OCI-LY7 (cell line): ENCODE data around the gene ABCA10. TPM values are rescaled to one million over a fixed set of nuclear protein-coding genes. Genes with fewer than 3 reads are reported as not detected.
A peak's percentile ranks its signal among the peaks of the same experiment; 100 is the strongest.
"Not testable (repeated sequence)": the region's sequence is repeated elsewhere in the genome, so short reads cannot be mapped to it uniquely, and the experiment has no call there.

Source experiments
- BruUV-seq: library from RNA; stranded (reverse); fragments of 400-500 nt; replicated peaks from 2 replicates; lab custom pipeline; 2021; lab: Mats Ljungman, UMichigan
- CTCF ChIA-PET: fragments of 300-600 bp; sonication (Branson Sonifier 250); formaldehyde crosslinking; loops from one replicate; lab custom pipeline; 2022; ENCODE audit warnings: antibody characterized with exemption; ENCODE audit not compliant: unreplicated experiment; lab: Charles Lee
- POLR2A ChIA-PET: fragments of 300-600 bp; sonication (Branson Sonifier 250); formaldehyde crosslinking; loops from one replicate; lab custom pipeline; 2022; ENCODE audit warnings: antibody characterized with exemption; lab: Charles Lee
- DNase-seq: peaks from one replicate; pipeline ENCODE4 v3.0.0-alpha.2; 2015; ENCODE audit warnings: low spot score
- H2AFZ ChIP-seq: fragments of 200-600 bp; sonication (generic), shearing (Covaris generic); 2 replicates; pipeline ENCODE4 v1.6.1; 2014; ENCODE audit warnings: mild to moderate bottlenecking, antibody characterized with exemption, low read length, moderate library complexity
- H3K27ac ChIP-seq: fragments of 200-600 bp; sonication (generic); 2 replicates; pipeline ENCODE4 v1.5.1; 2014; ENCODE audit warnings: mixed run types, low read depth, mild to moderate bottlenecking, moderate library complexity, low read length, inconsistent platforms; ENCODE audit not compliant: poor library complexity, severe bottlenecking
- H3K36me3 ChIP-seq: fragments of 200-600 bp; sonication (generic); 2 replicates; pipeline ENCODE4 v1.6.1; 2014; ENCODE audit warnings: mild to moderate bottlenecking, antibody characterized with exemption, low read length, moderate library complexity, mixed read lengths; ENCODE audit not compliant: insufficient read depth
- H3K4me1 ChIP-seq: fragments of 200-600 bp; sonication (generic); 2 replicates; pipeline ENCODE4 v1.5.1; 2014; ENCODE audit warnings: mild to moderate bottlenecking, low read length; ENCODE audit not compliant: insufficient read depth, poor library complexity, severe bottlenecking
- H3K4me2 ChIP-seq: fragments of 200-600 bp; sonication (generic); 2 replicates; pipeline ENCODE4 v1.6.1; 2014; ENCODE audit warnings: mild to moderate bottlenecking, low read length
- H3K4me3 ChIP-seq: fragments of 200-600 bp; sonication (generic); 2 replicates; pipeline ENCODE4 v1.5.1; 2014; ENCODE audit warnings: mild to moderate bottlenecking, low read depth, low read length; ENCODE audit not compliant: poor library complexity, severe bottlenecking
- H3K79me2 ChIP-seq: fragments of 200-600 bp; sonication (generic); 2 replicates; pipeline ENCODE4 v1.6.1; 2016; ENCODE audit warnings: low read depth, mild to moderate bottlenecking, low read length, moderate library complexity, mixed read lengths; ENCODE audit not compliant: insufficient read depth
- H3K9me2 ChIP-seq: fragments of 200-600 bp; sonication (generic); 2 replicates; pipeline ENCODE4 v1.6.1; 2016; ENCODE audit warnings: mild to moderate bottlenecking, low read length, mixed read lengths; ENCODE audit not compliant: insufficient read depth
- H3K9me3 ChIP-seq: fragments of 200-600 bp; sonication (generic); 2 replicates; pipeline ENCODE4 v1.6.1; 2014; ENCODE audit warnings: mild to moderate bottlenecking, mixed run types, low read length, mixed read lengths
- H4K20me1 ChIP-seq: fragments of 200-600 bp; sonication (generic); 2 replicates; pipeline ENCODE4 v1.6.1; 2014; ENCODE audit warnings: mild to moderate bottlenecking, antibody characterized with exemption, low read length, moderate library complexity, mixed read lengths; ENCODE audit not compliant: insufficient read depth
- EZH2phosphoT487 ChIP-seq: fragments of 200-600 bp; sonication (generic); IDR thresholded peaks from 2 replicates; pipeline ENCODE4 v1.6.1; 2018; ENCODE audit warnings: low read depth, borderline replicate concordance, mild to moderate bottlenecking, mixed run types, antibody characterized with exemption, low read length, moderate library complexity, mixed read lengths
- intact Hi-C: fragments of 100-400 bp; cut with micrococcal nuclease; formaldehyde crosslinking; loops from one replicate; pipeline ENCODE4 v1.10.0; 2022; ENCODE audit not compliant: unreplicated experiment
- total RNA-seq, 2 experiments: library from RNA; depleted of rRNA in 1 of 2; stranded (reverse); fragments of >200 nt in 1 of 2; shearing (Covaris generic) in 1 of 2; gene quantifications; 2 replicates each; pipeline ENCODE4 v1.2.3, GENCODE V29; 2014 to 2022
- TF ChIP-seq, protein P1 (sequence below): fragments of 200-600 bp; sonication (generic); conservative IDR thresholded peaks from 2 replicates; pipeline ENCODE4 v1.5.1; 2014; ENCODE audit warnings: mild to moderate bottlenecking, antibody characterized with exemption, low read length, moderate library complexity, mixed read lengths

ABCA10 gene
- total RNA-seq, 2 experiments from 2014 or later, result 0.13 TPM; not detected in 1

DNA sequence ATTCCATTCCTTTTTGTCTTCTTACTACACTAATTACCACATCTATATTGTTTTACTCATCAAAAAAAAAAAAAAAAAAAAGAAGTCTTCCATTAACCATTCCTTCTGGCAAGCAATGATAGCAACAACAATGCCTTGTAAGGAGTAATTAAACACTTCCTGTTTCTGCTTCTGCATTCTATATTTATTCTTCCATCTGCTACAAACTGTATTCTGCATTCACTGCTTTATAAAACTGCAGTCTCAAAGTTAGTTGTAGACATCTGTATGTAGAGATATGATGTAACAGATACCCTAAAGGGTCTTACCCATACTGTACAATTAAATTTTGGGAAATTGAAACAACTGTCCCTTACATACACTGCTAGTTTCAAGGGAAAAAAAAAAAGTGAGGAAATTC lies 58.2 kb downstream of the ABCA10 start:
- H3K9me2 ChIP-seq, result no peaks in the 10 kb centered on the region
- CTCF ChIA-PET, result no interaction called here
- H2AFZ ChIP-seq, result peak overlapping the region; percentile 30; the same call in 1 of the 2 replicates
- DNase-seq, result peak; percentile 44
- H3K9me3 ChIP-seq, result peaks cover 7% of the 10 kb centered on the region; the same call in 1 of the 2 replicates
- no peaks in the 10 kb centered on the region for H4K20me1 ChIP-seq
- H3K79me2 ChIP-seq, result no peaks in the 10 kb centered on the region
- peaks cover 12% of the 10 kb centered on the region for H3K4me1 ChIP-seq
- no TSS peak for BruUV-seq
- POLR2A ChIA-PET, result no interaction called here
- intact Hi-C loops, result no loop called here
- no peaks in the 10 kb centered on the region for H3K36me3 ChIP-seq
- H3K4me3 ChIP-seq, result no peak overlapping the region
- no peak overlapping the region for H3K27ac ChIP-seq
- TF ChIP-seq EZH2phosphoT487, result no peak
- TF ChIP-seq, protein P1, sequence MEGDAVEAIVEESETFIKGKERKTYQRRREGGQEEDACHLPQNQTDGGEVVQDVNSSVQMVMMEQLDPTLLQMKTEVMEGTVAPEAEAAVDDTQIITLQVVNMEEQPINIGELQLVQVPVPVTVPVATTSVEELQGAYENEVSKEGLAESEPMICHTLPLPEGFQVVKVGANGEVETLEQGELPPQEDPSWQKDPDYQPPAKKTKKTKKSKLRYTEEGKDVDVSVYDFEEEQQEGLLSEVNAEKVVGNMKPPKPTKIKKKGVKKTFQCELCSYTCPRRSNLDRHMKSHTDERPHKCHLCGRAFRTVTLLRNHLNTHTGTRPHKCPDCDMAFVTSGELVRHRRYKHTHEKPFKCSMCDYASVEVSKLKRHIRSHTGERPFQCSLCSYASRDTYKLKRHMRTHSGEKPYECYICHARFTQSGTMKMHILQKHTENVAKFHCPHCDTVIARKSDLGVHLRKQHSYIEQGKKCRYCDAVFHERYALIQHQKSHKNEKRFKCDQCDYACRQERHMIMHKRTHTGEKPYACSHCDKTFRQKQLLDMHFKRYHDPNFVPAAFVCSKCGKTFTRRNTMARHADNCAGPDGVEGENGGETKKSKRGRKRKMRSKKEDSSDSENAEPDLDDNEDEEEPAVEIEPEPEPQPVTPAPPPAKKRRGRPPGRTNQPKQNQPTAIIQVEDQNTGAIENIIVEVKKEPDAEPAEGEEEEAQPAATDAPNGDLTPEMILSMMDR, result no peak
- H3K4me2 ChIP-seq, result peak overlapping the region; percentile 39

DNA sequence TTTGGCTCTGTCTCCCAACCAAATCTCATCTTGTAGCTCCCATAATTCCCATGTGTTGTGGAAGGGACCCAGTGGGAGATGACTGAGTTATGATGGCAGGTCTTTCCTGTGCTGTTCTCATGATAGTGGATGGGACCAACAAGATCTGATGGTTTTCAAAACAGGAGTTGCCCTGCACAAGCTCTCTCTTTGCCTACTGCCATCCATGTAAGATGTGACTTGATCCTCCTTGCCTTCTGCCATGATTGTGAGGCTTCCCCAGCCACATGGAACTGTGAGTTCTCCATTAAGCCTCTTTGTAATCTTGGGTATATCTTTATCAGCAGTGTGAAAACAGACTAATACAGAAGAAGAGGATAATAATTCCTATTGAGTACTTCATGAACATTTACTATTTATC lies 60.0 kb downstream of the ABCA10 start:
- H3K9me2 ChIP-seq, H3K27ac ChIP-seq, H3K36me3 ChIP-seq, H3K79me2 ChIP-seq, H3K4me3 ChIP-seq, H3K4me2 ChIP-seq, H3K9me3 ChIP-seq, BruUV-seq, POLR2A ChIA-PET, H2AFZ ChIP-seq, intact Hi-C loops, DNase-seq, CTCF ChIA-PET, H4K20me1 ChIP-seq: not testable (repeated sequence)
- peaks cover 12% of the 10 kb centered on the region for H3K4me1 ChIP-seq

DNA sequence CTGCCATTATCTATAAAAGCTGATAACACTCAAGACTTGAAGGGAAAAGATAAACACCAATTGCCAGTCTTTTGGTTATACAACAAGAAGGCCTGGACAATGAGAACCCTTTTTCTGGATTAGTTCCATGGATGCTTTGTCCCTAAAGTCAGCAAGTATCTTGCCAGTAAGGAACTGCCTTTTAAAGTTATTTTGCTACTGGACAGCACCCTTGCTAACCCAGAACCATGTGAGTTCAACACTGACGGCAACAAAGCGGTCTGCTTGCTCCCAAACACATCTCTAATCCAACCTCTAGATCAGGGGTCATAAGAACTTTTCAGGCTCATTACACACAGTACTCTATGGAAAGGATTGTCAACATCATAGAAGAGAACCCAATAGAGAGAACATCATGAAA lies 61.7 kb downstream of the ABCA10 start:
- no peak overlapping the region for H3K27ac ChIP-seq
- POLR2A ChIA-PET, result interaction anchor here (0.6 kb wide), 2 partner anchors 65 to 774 kb away, joined by 3 read pairs; no protein-coding TSS in a partner anchor
- no peak overlapping the region for H3K4me2 ChIP-seq
- H3K9me2 ChIP-seq, result no peaks in the 10 kb centered on the region
- intact Hi-C loops, result no loop called here
- H3K79me2 ChIP-seq, result no peaks in the 10 kb centered on the region
- H4K20me1 ChIP-seq, result no peaks in the 10 kb centered on the region
- no peak for DNase-seq
- TF ChIP-seq EZH2phosphoT487, result no peak
- TF ChIP-seq, protein P1, result no peak
- peaks cover 7% of the 10 kb centered on the region; the same call in 1 of the 2 replicates for H3K9me3 ChIP-seq
- peaks cover 12% of the 10 kb centered on the region for H3K4me1 ChIP-seq
- H3K4me3 ChIP-seq, result no peak overlapping the region
- H2AFZ ChIP-seq, result no peak overlapping the region
- CTCF ChIA-PET, result no interaction called here
- H3K36me3 ChIP-seq, result no peaks in the 10 kb centered on the region
- BruUV-seq, result no TSS peak
